Fibroblast of skin of left quadriceps (primary cell): Measurements from ENCODE around the gene OPCML.
"Not testable (repeated sequence)": the region's sequence is repeated elsewhere in the genome, so short reads cannot be mapped to it uniquely, and the experiment has no call there.

Source experiments
- DNase-seq, 2 experiments: peaks; one replicate each; pipeline ENCODE4 v3.0.0-alpha.2; 2013; ENCODE audit warnings: low read depth in 2 of 2

OPCML gene

GRCh38 chr11:132373405-132374143, 1158.7 kb downstream of the OPCML start:
- DNase-seq = no peak

- DNase-seq = not testable (repeated sequence)
Observed at GRCh38 chr11:132370114-132370513, 1162.2 kb downstream of the OPCML start.

GRCh38 chr11:132367293-132367692, 1165.0 kb downstream of the OPCML start:
- no peak for DNase-seq

- DNase-seq = no peak
Observed at GRCh38 chr11:132365650-132366049, 1166.7 kb downstream of the OPCML start.
